MM.1S (cell line): ENCODE measurements around the gene AUTS2.

Source experiments
- DNase-seq: peaks from one replicate; pipeline ENCODE4 v3.0.0-alpha.2; 2015
- H2AFZ ChIP-seq: fragments of 300-600 bp; sonication (generic); 2 replicates; pipeline ENCODE4 v1.6.0; 2016; ENCODE audit warnings: antibody characterized with exemption, low read length
- H3F3A ChIP-seq: fragments of 300-600 bp; sonication (generic); 2 replicates; pipeline ENCODE4 v1.6.1; 2016; ENCODE audit warnings: mild to moderate bottlenecking, antibody characterized with exemption, low read length, moderate library complexity, mixed read lengths; ENCODE audit not compliant: insufficient read depth
- H3K27ac ChIP-seq: fragments of 300-600 bp; sonication (generic); 2 replicates; pipeline ENCODE4 v1.5.1; 2016; ENCODE audit warnings: mild to moderate bottlenecking, low read length
- H3K27me3 ChIP-seq: fragments of 300-600 bp; sonication (generic); replicated peaks from 2 replicates; pipeline ENCODE4 v1.6.0; 2016; ENCODE audit warnings: low read length; ENCODE audit not compliant: insufficient read depth
- H3K36me3 ChIP-seq: fragments of 300-600 bp; sonication (generic); replicated peaks from 2 replicates; pipeline ENCODE4 v1.6.1; 2016; ENCODE audit warnings: mild to moderate bottlenecking, low read length, mixed read lengths; ENCODE audit not compliant: insufficient read depth
- H3K4me1 ChIP-seq: fragments of 300-600 bp; sonication (generic); 2 replicates; pipeline ENCODE4 v1.6.1; 2016; ENCODE audit warnings: low read length, mixed read lengths
- H3K4me2 ChIP-seq: fragments of 300-600 bp; sonication (generic); 2 replicates; pipeline ENCODE4 v1.6.0; 2016; ENCODE audit warnings: low read depth, low read length
- H3K4me3 ChIP-seq: fragments of 300-600 bp; sonication (generic); 2 replicates; pipeline ENCODE4 v1.5.1; 2016; ENCODE audit warnings: low read length, mixed read lengths
- H3K79me2 ChIP-seq: fragments of 300-600 bp; sonication (generic); 2 replicates; pipeline ENCODE4 v1.6.1; 2016; ENCODE audit warnings: mixed run types, low read length, mixed read lengths
- H3K9ac ChIP-seq: fragments of 300-600 bp; sonication (generic); 2 replicates; pipeline ENCODE4 v1.6.1; 2016; ENCODE audit warnings: low read length, mixed read lengths
- H3K9me2 ChIP-seq: fragments of 300-600 bp; sonication (generic); replicated peaks from 2 replicates; pipeline ENCODE4 v1.6.1; 2016; ENCODE audit warnings: mild to moderate bottlenecking, low read length, mixed read lengths; ENCODE audit not compliant: insufficient read depth
- H3K9me3 ChIP-seq: fragments of 300-600 bp; sonication (generic); replicated peaks from 2 replicates; pipeline ENCODE4 v1.6.1; 2016; ENCODE audit warnings: mild to moderate bottlenecking, low read length, mixed read lengths; ENCODE audit not compliant: insufficient read depth
- H4K20me1 ChIP-seq: fragments of 300-600 bp; sonication (generic); 2 replicates; pipeline ENCODE4 v1.6.1; 2016; ENCODE audit warnings: mild to moderate bottlenecking, low read length, moderate library complexity, mixed read lengths; ENCODE audit not compliant: insufficient read depth
- EZH2 ChIP-seq: fragments of 300-600 bp; sonication (generic); optimal IDR thresholded peaks from 2 replicates; pipeline ENCODE3; 2017; ENCODE audit warnings: low read depth, mild to moderate bottlenecking, antibody characterized with exemption, low read length, mixed read lengths
- EZH2phosphoT487 ChIP-seq: fragments of 300-600 bp; sonication (generic); IDR thresholded peaks from 2 replicates; pipeline ENCODE4 v1.6.1; 2018; ENCODE audit warnings: antibody characterized with exemption, low read length
- TF ChIP-seq, protein P1 (sequence below): fragments of 300-600 bp; sonication (generic); IDR thresholded peaks from 2 replicates; pipeline ENCODE4 v1.5.1; 2016; ENCODE audit warnings: antibody characterized with exemption, low read length, mixed read lengths

AUTS2 gene

DNA sequence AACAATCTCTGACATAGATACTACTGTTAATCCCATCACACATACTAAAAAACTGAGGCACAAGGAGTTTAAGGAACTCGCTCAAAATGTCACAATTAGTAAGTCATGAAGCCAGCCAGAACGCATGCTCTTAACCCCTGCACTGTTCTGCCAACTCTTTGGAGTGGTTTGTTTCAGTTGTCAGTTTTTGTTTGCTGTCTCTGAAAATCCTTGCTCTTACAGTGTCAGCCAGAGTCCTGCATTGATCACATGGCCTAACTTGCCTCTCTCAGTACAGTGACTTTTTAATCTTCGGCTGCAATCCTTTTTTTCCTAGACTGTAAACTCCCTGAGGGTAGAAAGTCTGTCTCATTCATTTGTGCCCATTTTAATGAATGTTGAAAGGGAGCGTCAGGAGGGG lies 753.8 kb downstream of the AUTS2 start:
- H3K27me3 ChIP-seq, result no peaks in the 10 kb centered on the region
- TF ChIP-seq EZH2phosphoT487 (no peak), EZH2 (no peak)
- TF ChIP-seq, protein P1, sequence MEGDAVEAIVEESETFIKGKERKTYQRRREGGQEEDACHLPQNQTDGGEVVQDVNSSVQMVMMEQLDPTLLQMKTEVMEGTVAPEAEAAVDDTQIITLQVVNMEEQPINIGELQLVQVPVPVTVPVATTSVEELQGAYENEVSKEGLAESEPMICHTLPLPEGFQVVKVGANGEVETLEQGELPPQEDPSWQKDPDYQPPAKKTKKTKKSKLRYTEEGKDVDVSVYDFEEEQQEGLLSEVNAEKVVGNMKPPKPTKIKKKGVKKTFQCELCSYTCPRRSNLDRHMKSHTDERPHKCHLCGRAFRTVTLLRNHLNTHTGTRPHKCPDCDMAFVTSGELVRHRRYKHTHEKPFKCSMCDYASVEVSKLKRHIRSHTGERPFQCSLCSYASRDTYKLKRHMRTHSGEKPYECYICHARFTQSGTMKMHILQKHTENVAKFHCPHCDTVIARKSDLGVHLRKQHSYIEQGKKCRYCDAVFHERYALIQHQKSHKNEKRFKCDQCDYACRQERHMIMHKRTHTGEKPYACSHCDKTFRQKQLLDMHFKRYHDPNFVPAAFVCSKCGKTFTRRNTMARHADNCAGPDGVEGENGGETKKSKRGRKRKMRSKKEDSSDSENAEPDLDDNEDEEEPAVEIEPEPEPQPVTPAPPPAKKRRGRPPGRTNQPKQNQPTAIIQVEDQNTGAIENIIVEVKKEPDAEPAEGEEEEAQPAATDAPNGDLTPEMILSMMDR, result no peak
- H3K4me3 ChIP-seq, result no peak overlapping the region
- H3K27ac ChIP-seq, result no peak overlapping the region
- H3K79me2 ChIP-seq, result no peaks in the 10 kb centered on the region
- H4K20me1 ChIP-seq, result no peaks in the 10 kb centered on the region
- H3K4me1 ChIP-seq, result no peaks in the 10 kb centered on the region
- H2AFZ ChIP-seq, result no peak overlapping the region
- no peaks in the 10 kb centered on the region for H3K9me2 ChIP-seq
- H3K4me2 ChIP-seq, result no peak overlapping the region
- H3F3A ChIP-seq, result no peaks in the 10 kb centered on the region
- DNase-seq, result no peak
- H3K36me3 ChIP-seq, result no peaks in the 10 kb centered on the region
- no peak overlapping the region for H3K9ac ChIP-seq
- H3K9me3 ChIP-seq, result no peaks in the 10 kb centered on the region

DNA sequence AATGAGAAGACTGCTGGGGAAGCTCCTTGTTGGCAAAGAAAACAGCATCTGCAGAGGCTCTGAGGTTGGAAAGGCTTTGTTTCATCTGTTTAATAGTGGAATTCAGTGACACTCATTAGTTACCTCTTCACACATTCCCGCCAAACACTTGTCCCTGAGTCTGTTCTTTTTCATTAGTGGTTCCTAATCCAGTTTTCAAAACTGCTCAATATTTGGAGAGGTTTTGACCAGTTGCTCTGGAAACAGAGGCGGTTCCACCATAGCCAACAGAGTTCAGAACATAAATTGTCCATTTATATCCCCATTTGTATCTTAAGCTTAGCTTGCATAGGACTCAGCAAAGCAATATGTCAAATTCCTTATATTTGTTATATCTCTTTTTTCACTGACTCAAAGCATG lies 754.6 kb downstream of the AUTS2 start:
- no peak overlapping the region for H2AFZ ChIP-seq
- no peak overlapping the region for H3K4me3 ChIP-seq
- no peak overlapping the region for H3K4me2 ChIP-seq
- H4K20me1 ChIP-seq, result no peaks in the 10 kb centered on the region
- H3K27ac ChIP-seq, result no peak overlapping the region
- H3K36me3 ChIP-seq, result no peaks in the 10 kb centered on the region
- no peaks in the 10 kb centered on the region for H3K27me3 ChIP-seq
- H3K9me3 ChIP-seq, result no peaks in the 10 kb centered on the region
- no peaks in the 10 kb centered on the region for H3F3A ChIP-seq
- no peak overlapping the region for H3K9ac ChIP-seq
- no peak for TF ChIP-seq EZH2phosphoT487
- no peak for TF ChIP-seq EZH2
- TF ChIP-seq, protein P1, result no peak
- H3K4me1 ChIP-seq, result no peaks in the 10 kb centered on the region
- H3K9me2 ChIP-seq, result no peaks in the 10 kb centered on the region
- no peaks in the 10 kb centered on the region for H3K79me2 ChIP-seq
- no peak for DNase-seq

DNA sequence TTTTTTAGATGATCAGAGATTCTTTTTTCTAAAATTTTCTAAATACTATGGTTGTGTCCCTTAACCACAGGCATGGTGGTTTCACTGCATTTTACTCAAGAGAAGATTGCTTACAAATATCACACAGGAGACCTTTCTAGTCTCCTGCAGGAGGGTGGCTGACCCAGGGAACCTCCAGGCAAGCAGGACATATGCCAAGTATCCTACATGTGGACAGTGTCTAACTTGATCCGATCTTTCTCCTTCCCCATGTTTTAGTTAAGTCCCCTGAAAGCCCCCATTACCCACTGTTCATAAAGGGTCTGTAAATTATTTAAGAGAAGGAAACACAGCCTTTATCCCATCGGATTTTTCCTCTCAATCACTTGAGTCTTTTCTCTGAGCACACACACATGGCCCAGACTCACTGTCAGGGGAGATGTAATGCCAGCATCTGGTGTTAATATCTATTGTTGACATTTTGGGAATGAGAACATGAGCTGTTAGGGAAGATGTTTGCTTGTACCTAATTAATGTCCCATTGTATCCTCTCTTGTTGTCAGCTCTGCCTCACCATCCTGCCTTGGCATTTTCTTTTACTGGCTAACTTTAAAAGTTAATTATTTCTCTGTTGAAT lies 755.2 kb downstream of the AUTS2 start:
- H3K9me2 ChIP-seq, result no peaks in the 10 kb centered on the region
- H3K4me1 ChIP-seq, result no peaks in the 10 kb centered on the region
- H3K9ac ChIP-seq, result no peak overlapping the region
- H3K36me3 ChIP-seq, result no peaks in the 10 kb centered on the region
- H3K27me3 ChIP-seq, result no peaks in the 10 kb centered on the region
- H4K20me1 ChIP-seq, result no peaks in the 10 kb centered on the region
- H3K4me3 ChIP-seq, result no peak overlapping the region
- H3K79me2 ChIP-seq, result no peaks in the 10 kb centered on the region
- no peak overlapping the region for H3K27ac ChIP-seq
- H2AFZ ChIP-seq, result no peak overlapping the region
- TF ChIP-seq EZH2phosphoT487 (no peak), EZH2 (no peak)
- TF ChIP-seq, protein P1, result no peak
- H3F3A ChIP-seq, result no peaks in the 10 kb centered on the region
- no peaks in the 10 kb centered on the region for H3K9me3 ChIP-seq
- H3K4me2 ChIP-seq, result no peak overlapping the region
- DNase-seq, result no peak
